Esophagus muscularis mucosa (tissue), 4 donors: ENCODE data around the gene GOLGA3. TPM values are rescaled to one million over a fixed set of nuclear protein-coding genes. Genes with fewer than 3 reads are reported as not detected.
"Not testable (repeated sequence)": the region's sequence is repeated elsewhere in the genome, so short reads cannot be mapped to it uniquely, and the experiment has no call there.

Experiments used
- DNase-seq: peaks from one replicate; pipeline ENCODE4 v3.0.0-alpha.2; 2017; ENCODE audit errors: extremely low spot score
- H3K27ac ChIP-seq, 4 donors: fragments of 200-600 bp; sonication (generic); replicated peaks in 1 of 4; 1 replicate in 3 of 4; 2 replicates in 1 of 4; pipeline ENCODE4 v1.5.1; 2016 to 2019; ENCODE audit warnings: mild to moderate bottlenecking in 1 of 4
- H3K27me3 ChIP-seq, 4 donors: fragments of 200-600 bp; sonication (generic); one replicate each; pipeline versions ENCODE4 v1.5.1 to v1.6.0; 2016 to 2019
- H3K36me3 ChIP-seq, 4 donors: fragments of 200-600 bp; sonication (generic); one replicate each; pipeline ENCODE4 v1.5.1; 2016 to 2019
- H3K4me1 ChIP-seq, 4 donors: fragments of 200-600 bp; sonication (generic); one replicate each; pipeline ENCODE4 v1.5.1; 2016 to 2019
- H3K4me3 ChIP-seq, 4 donors: fragments of 200-600 bp; sonication (generic); 1 replicate in 2 of 4; 2 replicates in 2 of 4; pipeline ENCODE4 v1.5.1; 2016 to 2019; ENCODE audit warnings: mild to moderate bottlenecking in 4 of 4, moderate library complexity in 1 of 4
- H3K9me3 ChIP-seq, 4 donors: fragments of 200-600 bp; sonication (generic); 1 replicate in 3 of 4; 2 replicates in 1 of 4; pipeline ENCODE4 v1.5.1; 2016 to 2019
- EP300 ChIP-seq: sonication (generic); formaldehyde crosslinking; IDR thresholded peaks from one replicate; pipeline ENCODE4 v1.6.1; 2017; ENCODE audit warnings: antibody characterized with exemption
- POLR2A ChIP-seq: fragments of 450-650 bp; IDR thresholded peaks from one replicate; pipeline ENCODE4 v1.6.1; 2017; ENCODE audit warnings: antibody characterized with exemption, moderate library complexity, mild to moderate bottlenecking, low read depth
- POLR2AphosphoS5 ChIP-seq, 2 donors: sonication (generic); formaldehyde crosslinking; IDR thresholded peaks; one replicate each; pipeline ENCODE4 v1.6.1; 2017; ENCODE audit warnings: antibody characterized with exemption in 2 of 2
- WGBS: methylation state at CpG from one replicate; pipeline ENCODE4 v1.1.5; 2018; 5-methylcytosine and 5-hydroxymethylcytosine counted together
- intact Hi-C: fragments of 100-400 bp; cut with DNase I; formaldehyde crosslinking; loops from one replicate; pipeline ENCODE4 v1.15.1; 2023
- total RNA-seq, 4 donors: library from RNA; depleted of rRNA; stranded (reverse); fragments of >200 nt; gene quantifications; one replicate each; pipeline versions ENCODE4 v1.1.0 to v1.2.1, GENCODE V29; 2016
- TF ChIP-seq, protein P1 (sequence below), 3 experiments: fragments of 200-600 bp in 2 of 3; fragments of 450-650 bp in 1 of 3; sonication (generic) in 2 of 3; IDR thresholded peaks; one replicate each; pipeline ENCODE4 v1.5.1; 2017 to 2019; ENCODE audit warnings: antibody characterized with exemption in 3 of 3, mild to moderate bottlenecking in 2 of 3, moderate library complexity in 1 of 3

Gene GOLGA3
- total RNA-seq, 4 donors from 2014 or later, result 72.3 to 123 (median 93.4) TPM

DNA sequence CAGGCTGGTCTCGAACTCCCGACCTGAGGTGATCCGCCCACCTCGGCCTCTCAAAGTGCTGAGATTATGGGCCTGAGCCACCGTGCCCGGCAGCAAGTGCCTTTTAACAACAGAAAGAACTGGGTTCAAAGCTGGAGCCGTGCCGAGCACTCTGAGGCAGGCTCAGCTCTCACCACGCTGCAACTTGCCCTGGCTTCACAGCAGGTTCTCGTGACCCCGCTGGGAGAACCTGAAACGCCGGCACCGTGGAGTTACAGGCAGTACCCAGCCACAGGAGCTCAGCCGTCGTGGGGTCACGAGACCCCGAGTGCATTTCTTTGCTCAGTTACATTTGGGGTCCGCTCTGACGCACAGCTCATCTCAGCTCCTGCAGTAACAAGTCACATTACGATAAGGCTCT lies 14.4 kb downstream of the GOLGA3 start:
- H3K27me3 ChIP-seq, result no peaks in the 10 kb centered on the region
- H3K4me1 ChIP-seq, result no peaks in the 10 kb centered on the region
- no peak for DNase-seq
- 96% methylated on average over 18 of the region's 21 CpGs for WGBS
- TF ChIP-seq POLR2AphosphoS5 (IDR thresholded peaks at IDR 0.05) (no peak), EP300 (no peak), POLR2A (no peak)
- TF ChIP-seq, protein P1, sequence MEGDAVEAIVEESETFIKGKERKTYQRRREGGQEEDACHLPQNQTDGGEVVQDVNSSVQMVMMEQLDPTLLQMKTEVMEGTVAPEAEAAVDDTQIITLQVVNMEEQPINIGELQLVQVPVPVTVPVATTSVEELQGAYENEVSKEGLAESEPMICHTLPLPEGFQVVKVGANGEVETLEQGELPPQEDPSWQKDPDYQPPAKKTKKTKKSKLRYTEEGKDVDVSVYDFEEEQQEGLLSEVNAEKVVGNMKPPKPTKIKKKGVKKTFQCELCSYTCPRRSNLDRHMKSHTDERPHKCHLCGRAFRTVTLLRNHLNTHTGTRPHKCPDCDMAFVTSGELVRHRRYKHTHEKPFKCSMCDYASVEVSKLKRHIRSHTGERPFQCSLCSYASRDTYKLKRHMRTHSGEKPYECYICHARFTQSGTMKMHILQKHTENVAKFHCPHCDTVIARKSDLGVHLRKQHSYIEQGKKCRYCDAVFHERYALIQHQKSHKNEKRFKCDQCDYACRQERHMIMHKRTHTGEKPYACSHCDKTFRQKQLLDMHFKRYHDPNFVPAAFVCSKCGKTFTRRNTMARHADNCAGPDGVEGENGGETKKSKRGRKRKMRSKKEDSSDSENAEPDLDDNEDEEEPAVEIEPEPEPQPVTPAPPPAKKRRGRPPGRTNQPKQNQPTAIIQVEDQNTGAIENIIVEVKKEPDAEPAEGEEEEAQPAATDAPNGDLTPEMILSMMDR (IDR thresholded peaks at IDR 0.05), result no peak
- no peaks in the 10 kb centered on the region for H3K9me3 ChIP-seq
- H3K27ac ChIP-seq, result no peak overlapping the region
- H3K36me3 ChIP-seq, result peaks cover 57 to 92% (median 82%) of the 10 kb centered on the region in 4 donors
- H3K4me3 ChIP-seq, result no peak overlapping the region
- intact Hi-C loops, result no loop called here

DNA sequence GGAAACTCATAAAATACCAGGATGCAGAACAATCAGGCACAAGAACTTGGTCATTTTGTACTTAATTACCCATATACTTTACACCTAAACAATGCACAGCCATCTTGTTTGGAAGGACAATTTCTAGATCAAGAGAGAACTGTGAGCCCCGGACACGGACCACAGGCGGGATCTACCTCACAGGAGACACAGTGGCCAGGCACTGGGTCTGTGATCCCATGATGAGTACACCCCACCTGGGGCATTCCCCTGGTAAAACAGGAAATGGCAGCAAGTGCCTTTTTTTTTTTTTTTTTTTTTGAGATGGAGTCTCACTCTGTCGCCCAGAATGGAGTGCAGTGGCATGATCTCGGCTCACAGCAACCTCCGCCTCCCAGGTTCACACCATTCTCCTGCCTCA lies 15.2 kb downstream of the GOLGA3 start:
- H3K4me3 ChIP-seq, result no peak overlapping the region
- H3K36me3 ChIP-seq, result peaks cover 50 to 92% (median 82%) of the 10 kb centered on the region in 4 donors
- H3K27ac ChIP-seq, result no peak overlapping the region
- H3K27me3 ChIP-seq, result no peaks in the 10 kb centered on the region
- intact Hi-C loops, result no loop called here
- H3K4me1 ChIP-seq, result no peaks in the 10 kb centered on the region
- DNase-seq, result no peak
- 96% methylated on average over 6 of the region's 6 CpGs for WGBS
- H3K9me3 ChIP-seq, result no peaks in the 10 kb centered on the region
- no peak for TF ChIP-seq POLR2A
- no peak for TF ChIP-seq EP300
- TF ChIP-seq, protein P1 (IDR thresholded peaks at IDR 0.05), result no peak
- no peak for TF ChIP-seq POLR2AphosphoS5 (IDR thresholded peaks at IDR 0.05)

DNA sequence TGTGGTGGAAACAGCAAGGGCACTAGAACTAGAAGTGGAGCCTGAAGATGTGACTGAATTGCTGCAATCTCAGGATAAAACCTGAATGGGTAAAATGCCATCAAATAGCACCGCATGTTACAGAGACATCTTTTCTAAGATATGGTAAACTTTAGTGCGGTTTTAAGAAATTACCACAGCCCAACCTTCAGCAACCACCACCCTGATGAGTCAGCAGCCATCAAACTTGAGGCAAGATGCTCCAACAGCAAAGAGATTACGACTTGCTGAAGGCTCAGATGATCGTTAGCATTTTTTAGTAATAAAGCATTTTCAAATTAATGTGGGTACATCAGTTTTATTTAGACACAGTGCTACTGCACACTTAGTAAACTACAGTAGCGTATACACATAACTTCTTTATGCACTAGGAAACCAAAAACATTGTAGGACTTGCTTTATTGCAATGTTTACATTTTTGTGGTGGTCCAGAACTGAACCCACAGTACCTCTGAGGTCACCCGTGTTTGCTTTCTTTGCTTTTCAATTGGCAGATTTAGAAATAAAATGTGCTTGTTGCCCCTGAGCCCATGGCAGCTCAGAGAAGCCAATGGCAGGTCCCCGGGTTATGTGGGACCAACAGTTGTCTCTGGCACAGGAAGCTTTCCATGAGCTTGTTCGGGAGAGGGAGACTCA lies 15.9 kb downstream of the GOLGA3 start:
- Histone ChIP-seq H3K36me3 (peaks cover 49 to 92% (median 83%) of the 10 kb centered on the region in 4 donors), H3K27ac (no peak overlapping the region), H3K27me3 (no peaks in the 10 kb centered on the region), H3K4me1 (no peaks in the 10 kb centered on the region), H3K4me3 (no peak overlapping the region), H3K9me3 (no peaks in the 10 kb centered on the region)
- TF ChIP-seq, protein P1 (IDR thresholded peaks at IDR 0.05), result no peak
- no peak for TF ChIP-seq POLR2AphosphoS5 (IDR thresholded peaks at IDR 0.05)
- no peak for TF ChIP-seq EP300
- TF ChIP-seq POLR2A, result no peak
- DNase-seq, result no peak
- intact Hi-C loops, result no loop called here
- 91% methylated on average over 7 of the region's 8 CpGs for WGBS

DNA sequence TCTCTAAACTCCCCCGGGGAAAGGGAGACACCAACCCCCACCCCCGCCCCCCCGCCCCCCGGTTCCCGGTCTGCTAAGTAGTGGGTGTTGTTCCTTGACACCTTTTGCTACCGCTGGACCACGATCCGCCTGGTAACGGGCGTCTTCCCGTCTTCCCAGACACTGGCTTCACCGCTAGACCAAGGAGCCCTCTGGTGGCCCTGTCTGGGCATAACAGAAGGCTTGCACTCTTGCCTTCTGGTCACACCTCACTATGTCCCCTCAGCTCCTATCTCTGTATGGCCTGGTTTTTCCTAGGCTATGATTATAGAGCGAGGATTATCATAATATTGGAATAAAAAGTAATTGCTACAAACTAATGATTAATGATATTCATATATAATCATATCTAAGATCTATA lies 19.3 kb downstream of the GOLGA3 start:
- intact Hi-C loops, H3K4me3 ChIP-seq, H3K27ac ChIP-seq, DNase-seq, H3K4me1 ChIP-seq, H3K27me3 ChIP-seq, H3K9me3 ChIP-seq: not testable (repeated sequence)
- H3K36me3 ChIP-seq, result peaks cover 48 to 97% (median 88%) of the 10 kb centered on the region in 4 donors
- TF ChIP-seq, protein P1 (IDR thresholded peaks at IDR 0.05), result peak in 2 of 3 experiments; percentile 30 to 49
- 51% methylated on average over 12 of the region's 13 CpGs for WGBS
